Measurements from ENCODE around the gene APRT.
"Not testable (repeated sequence)": the region's sequence is repeated elsewhere in the genome, so short reads cannot be mapped to it uniquely, and the experiment has no call there.

The APRT gene

DNA sequence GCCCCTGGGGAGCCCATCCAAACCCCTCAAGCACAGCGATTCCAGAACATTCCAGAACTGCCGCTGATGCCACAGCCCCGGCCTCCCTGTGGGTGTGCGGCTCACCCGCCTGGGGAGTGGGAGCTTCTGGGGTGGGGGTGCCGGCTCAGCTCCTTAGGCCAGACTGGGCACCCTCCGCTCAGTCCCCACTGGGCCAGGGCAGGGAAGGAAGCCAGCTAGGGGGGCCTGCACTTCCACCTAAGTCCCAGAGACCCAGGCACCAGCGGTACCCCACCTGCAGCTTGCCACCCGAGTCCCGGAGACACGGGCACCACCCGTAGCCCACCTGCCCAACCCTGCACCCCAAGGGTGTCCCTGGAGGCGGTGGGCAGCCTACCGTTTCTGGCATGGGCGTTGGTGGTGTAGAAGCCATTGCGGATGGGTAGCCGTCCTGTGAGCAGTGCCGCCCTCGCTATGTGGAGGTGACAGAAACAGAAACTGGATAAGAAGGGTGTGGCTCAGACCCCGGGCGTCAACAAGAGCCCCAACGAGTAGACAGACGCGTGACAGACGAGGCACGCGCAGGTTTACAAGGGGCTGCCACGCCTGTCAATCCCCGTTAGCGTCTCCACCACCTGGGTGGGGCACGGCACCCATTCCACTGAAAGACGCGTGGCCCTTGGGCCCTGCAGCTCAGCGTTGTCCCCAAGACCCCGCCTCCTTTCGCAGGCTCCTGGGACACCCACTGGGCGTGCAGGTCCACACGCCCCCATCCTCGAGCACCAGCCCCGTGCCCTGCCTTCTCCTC lies 30.0 kb upstream of the APRT start:
- DNase-seq, result no peak

GRCh38 chr16:88840600-88841215 lies 29.0 kb upstream of the APRT start:
- DNase-seq, result no peak

DNA sequence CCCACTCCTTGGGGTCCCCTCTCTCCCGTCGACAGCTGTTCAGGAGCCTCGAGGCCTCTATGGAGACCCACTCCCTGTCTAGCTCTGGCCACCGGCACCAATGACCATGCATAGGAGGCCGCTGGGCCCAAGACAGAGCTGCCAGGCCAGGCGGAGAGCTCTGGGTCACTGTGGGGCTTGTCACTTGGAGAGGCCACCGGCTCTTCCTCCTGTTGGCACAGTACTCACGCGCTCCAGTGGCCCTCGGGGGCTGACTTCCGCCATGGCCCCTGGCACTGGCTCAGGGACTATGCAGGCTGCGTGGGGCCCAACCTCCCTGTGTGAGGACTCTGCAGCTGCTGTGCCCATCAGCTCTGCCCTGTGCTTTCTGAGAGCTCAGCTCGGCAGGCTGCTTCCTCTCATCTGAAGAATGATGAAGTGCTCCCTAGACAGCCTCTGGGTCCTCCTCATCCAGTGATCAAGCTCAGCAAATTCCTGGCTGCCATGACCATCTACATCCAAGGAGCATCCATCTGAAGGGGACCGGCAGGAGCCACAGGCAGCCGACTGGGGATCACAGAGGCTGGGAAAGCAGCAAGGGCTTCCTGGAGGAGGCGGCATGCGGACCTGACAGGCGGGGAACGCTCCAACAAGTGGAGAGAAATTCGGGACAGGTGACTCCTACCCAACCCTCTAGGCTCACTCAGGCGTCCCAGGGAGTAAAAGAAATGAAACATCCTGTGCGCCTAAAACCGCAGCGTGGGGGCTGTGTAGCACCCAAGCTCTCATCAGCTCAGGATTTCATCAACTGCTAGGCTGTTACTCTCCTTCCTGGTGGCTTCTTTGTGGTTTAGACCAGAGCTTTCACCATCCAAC lies 28.2 kb upstream of the APRT start:
- DNase-seq, result no peak

DNA sequence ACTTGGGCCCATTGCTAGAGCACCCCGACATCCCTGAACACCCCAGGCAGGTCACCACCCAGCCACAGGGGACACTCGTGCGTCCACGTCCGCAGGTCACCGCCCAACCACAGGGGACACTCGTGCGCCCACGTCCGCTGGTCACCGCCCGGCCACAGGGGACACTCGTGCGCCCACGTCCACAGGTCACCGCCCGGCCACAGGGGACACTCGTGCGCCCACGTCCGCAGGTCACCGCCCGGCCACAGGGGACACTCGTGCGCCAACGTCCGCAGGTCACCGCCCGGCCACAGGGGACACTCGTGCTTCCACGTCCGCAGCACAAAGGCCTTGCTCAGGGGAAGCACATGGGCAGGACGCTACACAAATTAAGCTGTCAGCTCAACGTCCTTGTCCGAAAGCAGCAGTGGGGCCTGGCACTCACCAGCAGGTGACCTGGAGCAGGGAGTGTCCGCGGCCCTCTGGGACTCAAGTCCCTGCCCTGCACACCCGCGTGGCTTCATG lies 27.4 kb upstream of the APRT start:
- no peak for DNase-seq

DNA sequence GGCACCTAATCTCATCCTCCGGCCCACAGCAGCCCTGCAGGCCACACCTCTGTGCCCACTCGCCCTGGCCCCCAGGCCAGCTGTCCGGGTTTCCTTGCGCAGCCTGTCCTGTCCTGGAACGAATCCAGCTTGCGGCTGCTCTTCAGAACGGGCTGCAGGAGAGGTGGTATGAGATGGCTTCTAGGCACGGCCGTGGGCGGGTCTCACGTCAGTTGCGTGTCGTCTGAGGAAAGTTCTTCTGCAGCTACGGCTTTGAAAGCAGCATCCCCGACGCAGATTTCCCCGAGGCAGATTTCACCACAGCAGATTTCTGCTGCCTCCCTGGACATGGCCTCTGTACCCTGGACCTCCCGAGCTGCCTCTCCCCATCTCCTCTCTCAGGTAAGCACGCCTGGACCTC lies 26.8 kb upstream of the APRT start:
- no peak for DNase-seq

DNA sequence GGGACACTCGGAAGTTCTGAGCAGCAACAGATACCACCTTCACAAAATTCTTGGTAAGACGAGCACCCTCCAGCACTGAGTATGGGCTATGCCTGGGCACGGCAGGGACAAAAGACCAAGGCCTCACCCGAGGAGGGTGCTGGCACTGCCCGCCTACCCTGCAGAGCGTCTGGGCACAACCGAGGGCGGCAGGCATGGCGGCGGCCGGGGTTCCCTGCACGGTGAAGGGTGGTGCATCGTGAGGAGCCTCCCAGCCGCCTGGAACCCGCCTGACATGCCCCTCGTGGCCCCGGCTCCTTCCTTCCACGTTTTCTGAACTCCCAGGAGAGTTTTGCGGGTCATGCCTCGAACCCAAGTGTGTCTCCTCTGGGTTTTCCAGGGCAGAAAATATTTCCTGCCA lies 26.1 kb upstream of the APRT start:
- DNase-seq, result no peak

- no peak for DNase-seq
These were observed 25.1 kb upstream of the APRT start for GRCh38 chr16:88836791-88837190.

- no peak for DNase-seq
These were observed 24.1 kb upstream of the APRT start for GRCh38 chr16:88835818-88836217.

- no peak for DNase-seq
These were observed 23.7 kb upstream of the APRT start for GRCh38 chr16:88835383-88835782.

GRCh38 chr16:88834670-88835069 lies 22.9 kb upstream of the APRT start:
- no peak for DNase-seq

GRCh38 chr16:88833086-88833485 lies 21.4 kb upstream of the APRT start:
- no peak for DNase-seq

- no peak for DNase-seq
These were observed 20.1 kb upstream of the APRT start for GRCh38 chr16:88831838-88832237.

DNA sequence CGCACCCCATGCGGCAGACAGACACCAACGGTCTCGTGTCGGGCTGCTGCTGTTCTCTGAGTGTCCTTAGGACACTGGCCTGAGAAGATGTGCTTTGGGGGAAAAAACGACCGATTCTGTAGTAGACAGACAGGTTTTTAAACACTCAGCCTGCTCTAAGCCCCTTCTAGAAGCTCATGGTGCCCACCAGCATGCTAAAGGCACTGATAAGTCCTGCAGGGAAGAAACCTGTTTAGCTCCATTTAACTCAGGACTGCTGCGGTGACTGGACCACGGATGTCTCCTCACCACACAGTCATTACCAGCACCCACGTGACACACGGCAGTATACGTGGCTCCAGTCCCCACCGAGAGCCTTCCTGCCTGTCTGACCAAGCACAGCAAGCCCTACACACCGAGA lies 19.1 kb upstream of the APRT start:
- no peak for DNase-seq

DNA sequence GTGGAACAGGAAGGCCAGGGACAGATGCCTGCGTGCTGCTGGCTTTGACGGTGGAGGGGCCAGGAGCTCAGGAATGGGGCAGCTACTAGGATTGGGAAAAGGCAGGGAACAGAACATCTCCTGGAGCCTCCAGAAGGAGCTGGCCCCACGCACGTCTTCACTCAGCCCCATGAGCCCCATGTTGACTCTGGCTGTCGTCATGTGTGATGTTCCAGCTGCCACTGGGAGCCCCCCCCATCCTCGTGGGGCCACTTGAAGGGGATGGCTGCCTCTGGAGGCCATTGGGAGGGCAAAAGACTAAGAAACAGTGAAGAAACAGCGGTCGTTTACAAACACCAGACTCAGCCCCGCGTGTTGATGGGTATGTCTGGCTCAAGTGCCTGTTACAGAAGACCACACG lies 18.5 kb upstream of the APRT start:
- DNase-seq, result no peak

GRCh38 chr16:88828711-88829110 lies 17.0 kb upstream of the APRT start:
- no peak for DNase-seq

DNA sequence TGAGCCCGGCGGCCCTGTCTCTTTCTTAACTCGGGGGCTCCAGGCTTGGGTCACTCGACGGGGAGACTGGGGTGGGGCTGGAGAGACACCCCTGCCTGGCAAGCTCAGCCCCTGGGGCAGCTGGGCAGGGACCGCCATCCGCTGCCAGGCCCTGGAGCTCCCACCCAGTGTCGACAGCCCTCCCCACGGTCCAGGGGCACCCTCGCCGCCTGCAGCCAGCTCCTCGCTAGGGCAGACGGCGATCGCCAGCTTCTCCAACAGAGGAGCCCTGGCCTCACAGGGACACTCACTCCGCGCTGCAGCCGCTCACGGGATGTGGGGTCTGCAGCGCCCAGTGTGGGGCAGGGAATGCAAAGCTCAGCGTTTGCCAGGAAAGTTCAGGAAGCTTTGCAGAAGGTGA lies 16.0 kb upstream of the APRT start:
- DNase-seq, result no peak

DNA sequence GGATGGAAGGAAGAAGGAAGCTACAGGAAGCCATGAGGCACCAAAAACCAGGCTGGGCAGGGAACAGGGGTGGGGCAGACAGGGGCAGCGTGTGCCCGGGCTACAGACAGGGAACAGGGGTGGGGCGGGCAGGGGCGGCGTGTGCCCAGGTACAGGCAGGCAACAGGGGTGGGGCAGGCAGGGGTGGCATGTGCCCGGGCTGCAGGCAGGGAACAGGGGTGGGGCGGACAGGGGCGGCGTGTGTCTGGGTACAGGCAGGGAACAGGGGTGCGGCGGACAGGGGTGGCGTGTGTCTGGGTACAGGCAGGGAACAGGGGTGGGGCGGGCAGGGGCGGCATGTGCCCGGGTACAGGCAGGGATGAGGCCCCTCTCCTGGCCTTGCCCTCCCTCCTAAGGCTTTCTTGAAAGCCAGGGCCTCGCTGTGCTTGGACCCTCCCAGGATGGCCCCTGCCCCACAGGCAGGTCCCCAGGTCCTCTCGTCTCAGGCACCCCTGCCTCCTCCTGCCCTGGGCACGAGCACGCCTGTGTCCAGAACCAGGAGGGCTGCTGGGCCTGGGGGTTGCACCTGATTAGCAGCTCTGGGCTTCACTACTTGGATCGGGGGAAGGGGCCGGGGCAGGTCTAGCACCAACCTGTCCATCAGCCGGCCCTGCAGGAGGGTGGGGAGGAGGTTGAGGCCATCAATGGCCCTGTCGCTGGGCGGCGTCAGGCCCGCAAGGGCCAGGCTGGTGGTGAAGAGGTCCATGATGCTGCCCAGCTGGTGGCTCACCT lies 14.5 kb upstream of the APRT start:
- no peak for DNase-seq

- no peak for DNase-seq
These were observed 13.4 kb upstream of the APRT start for GRCh38 chr16:88825146-88825545.

- DNase-seq, result no peak
These were observed 12.7 kb upstream of the APRT start for GRCh38 chr16:88824256-88825077.

- DNase-seq, result not testable (repeated sequence)
These were observed 11.9 kb upstream of the APRT start for GRCh38 chr16:88823646-88824045.

GRCh38 chr16:88822281-88823040 lies 10.7 kb upstream of the APRT start:
- no peak for DNase-seq

Data from activated CD4-positive, alpha-beta T cell treated with anti-CD3 and anti-CD28 coated beads, Interleukin-10, Interleukin-2, amounts not matched to agents 100 ng/mL and 50 ng/mL, durations not matched to agents 16 hours and 8 hours (primary cell).